ENCODE results near the gene SLC38A11.

The SLC38A11 gene

DNA sequence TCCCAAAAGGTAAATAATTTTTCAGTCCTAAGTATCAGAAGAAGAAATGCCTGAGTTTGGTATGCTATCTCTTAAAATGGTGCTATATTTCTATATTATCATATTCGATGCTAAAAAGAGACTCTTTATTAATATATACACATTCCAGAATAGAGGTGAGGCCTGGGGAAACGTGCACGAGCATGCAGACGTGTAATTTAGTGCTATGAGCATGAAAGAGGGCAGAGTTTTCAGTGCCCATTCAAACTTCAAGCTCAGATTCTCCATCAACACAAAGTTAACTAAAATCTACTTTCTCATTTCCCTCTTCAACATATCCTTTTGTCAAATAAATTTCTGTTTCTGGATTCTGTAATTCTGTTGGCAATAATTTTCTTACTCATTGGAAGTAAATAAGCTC, 108.0 kb downstream of the SLC38A11 start:
- peaks cover 53% of the 10 kb centered on the region for H3K4me1 ChIP-seq (ENCODE audit: insufficient read depth, poor library complexity, severe bottlenecking)
- ATAC-seq (ENCODE audit: low read depth) (no peak), DNase-seq (ENCODE audit: low spot score) (no peak)
- no peaks in the 10 kb centered on the region for H3K9me3 ChIP-seq (ENCODE audit: severe bottlenecking)
- TF ChIP-seq, protein P1, sequence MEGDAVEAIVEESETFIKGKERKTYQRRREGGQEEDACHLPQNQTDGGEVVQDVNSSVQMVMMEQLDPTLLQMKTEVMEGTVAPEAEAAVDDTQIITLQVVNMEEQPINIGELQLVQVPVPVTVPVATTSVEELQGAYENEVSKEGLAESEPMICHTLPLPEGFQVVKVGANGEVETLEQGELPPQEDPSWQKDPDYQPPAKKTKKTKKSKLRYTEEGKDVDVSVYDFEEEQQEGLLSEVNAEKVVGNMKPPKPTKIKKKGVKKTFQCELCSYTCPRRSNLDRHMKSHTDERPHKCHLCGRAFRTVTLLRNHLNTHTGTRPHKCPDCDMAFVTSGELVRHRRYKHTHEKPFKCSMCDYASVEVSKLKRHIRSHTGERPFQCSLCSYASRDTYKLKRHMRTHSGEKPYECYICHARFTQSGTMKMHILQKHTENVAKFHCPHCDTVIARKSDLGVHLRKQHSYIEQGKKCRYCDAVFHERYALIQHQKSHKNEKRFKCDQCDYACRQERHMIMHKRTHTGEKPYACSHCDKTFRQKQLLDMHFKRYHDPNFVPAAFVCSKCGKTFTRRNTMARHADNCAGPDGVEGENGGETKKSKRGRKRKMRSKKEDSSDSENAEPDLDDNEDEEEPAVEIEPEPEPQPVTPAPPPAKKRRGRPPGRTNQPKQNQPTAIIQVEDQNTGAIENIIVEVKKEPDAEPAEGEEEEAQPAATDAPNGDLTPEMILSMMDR (IDR thresholded peaks at IDR 0.05; ENCODE audit: poor library complexity, severe bottlenecking) = no peak
- no peaks in the 10 kb centered on the region for H3K36me3 ChIP-seq (ENCODE audit: low read depth)
- no peak overlapping the region for H3K4me3 ChIP-seq (ENCODE audit: severe bottlenecking)
- peak overlapping the region; percentile 66 for H3K27ac ChIP-seq (ENCODE audit: poor library complexity, severe bottlenecking)
- no peaks in the 10 kb centered on the region for H3K27me3 ChIP-seq (ENCODE audit: insufficient read depth, poor library complexity, severe bottlenecking)

DNA sequence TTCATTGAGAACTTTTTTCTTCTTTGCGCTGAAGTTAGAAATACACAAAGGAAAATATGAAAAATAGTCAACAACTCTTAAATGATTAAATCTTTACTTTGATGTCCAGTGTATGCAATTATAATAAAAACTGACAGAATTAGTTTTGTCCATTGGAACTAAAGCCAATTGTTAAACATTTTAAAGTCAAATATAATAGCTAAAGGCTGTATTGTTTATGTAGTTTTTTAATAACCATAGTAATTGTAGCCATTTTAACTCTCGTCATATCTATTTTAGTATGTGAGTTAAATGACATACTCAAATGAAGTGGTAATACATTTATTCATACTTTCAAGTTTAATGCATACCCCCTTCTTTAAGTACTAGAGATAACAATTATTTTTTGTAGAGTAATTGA, 109.0 kb downstream of the SLC38A11 start:
- DNase-seq (ENCODE audit: low spot score) (no peak), ATAC-seq (ENCODE audit: low read depth) (no peak)

More for the DNA sequence above, 109.0 kb downstream of the SLC38A11 start:
- Histone ChIP-seq H3K4me1 (ENCODE audit: insufficient read depth, poor library complexity, severe bottlenecking) (peaks cover 53% of the 10 kb centered on the region), H3K4me3 (ENCODE audit: severe bottlenecking) (no peak overlapping the region), H3K36me3 (ENCODE audit: low read depth) (no peaks in the 10 kb centered on the region), H3K9me3 (ENCODE audit: severe bottlenecking) (no peaks in the 10 kb centered on the region), H3K27ac (ENCODE audit: poor library complexity, severe bottlenecking) (no peak overlapping the region), H3K27me3 (ENCODE audit: insufficient read depth, poor library complexity, severe bottlenecking) (no peaks in the 10 kb centered on the region)
- TF ChIP-seq, protein P1 (IDR thresholded peaks at IDR 0.05; ENCODE audit: poor library complexity, severe bottlenecking) = no peak

Data from RWPE2 (cell line).